Endothelial cell of umbilical vein (primary cell): Measurements from ENCODE around the gene DESI1. TPM values are rescaled to one million over a fixed set of nuclear protein-coding genes. Genes with fewer than 3 reads are reported as not detected.

ENCODE experiments used
- BruUV-seq: library from RNA; stranded (reverse); fragments of 400-500 nt; replicated peaks from 2 replicates; lab custom pipeline; 2021; lab: Mats Ljungman, UMichigan
- CTCF ChIA-PET: fragments of 300-600, 350-600 bp; sonication (Branson Sonifier 250); formaldehyde crosslinking; loops from one replicate; lab custom pipeline; 2021; ENCODE audit warnings: antibody characterized with exemption, inconsistent platforms; lab: Charles Lee
- POLR2A ChIA-PET: fragments of 300-600, 350-600 bp; sonication (Branson Sonifier 250); formaldehyde crosslinking; loops from one replicate; lab custom pipeline; 2021; ENCODE audit warnings: antibody characterized with exemption, inconsistent platforms; lab: Charles Lee
- DNase-seq: peaks from one replicate; pipeline ENCODE4 v3.0.0-alpha.2; 2011; ENCODE audit warnings: low read depth, low spot score
- FAIRE-seq: peaks from 2 replicates; lab custom pipeline; 2011; peaks lifted over from hg19 to GRCh38; lab: Jason Lieb, UNC
- H2AFZ ChIP-seq: 2 replicates; pipeline ENCODE4 v1.6.0; 2012; ENCODE audit warnings: low read depth, low read length, control low read depth, inconsistent platforms
- H3K27ac ChIP-seq: 2 replicates; pipeline ENCODE4 v1.5.1; 2011; ENCODE audit warnings: low read depth, mild to moderate bottlenecking, control low read depth, low read length, moderate library complexity; ENCODE audit not compliant: insufficient read depth
- H3K27me3 ChIP-seq, 2 experiments: 2 replicates each; pipeline versions ENCODE4 v1.6.0 to v1.6.1; 2011; ENCODE audit warnings: low read length in 2 of 2, mixed read lengths in 1 of 2; ENCODE audit not compliant: control insufficient read depth in 2 of 2, insufficient read depth in 2 of 2
- H3K36me3 ChIP-seq, 2 experiments: 2 replicates in 1 of 2; 3 replicates in 1 of 2; pipeline ENCODE4 v1.5.1; 2011; ENCODE audit warnings: low read length in 2 of 2, mild to moderate bottlenecking in 1 of 2, moderate library complexity in 1 of 2; ENCODE audit not compliant: control insufficient read depth in 2 of 2, insufficient read depth in 2 of 2; ENCODE audit errors: extremely low read depth in 1 of 2
- H3K4me1 ChIP-seq: 3 replicates; pipeline ENCODE4 v1.5.1; 2011; ENCODE audit warnings: mild to moderate bottlenecking, low read length; ENCODE audit not compliant: control insufficient read depth, insufficient read depth; ENCODE audit errors: extremely low read depth
- H3K4me2 ChIP-seq: 2 replicates; pipeline ENCODE4 v1.6.1; 2011; ENCODE audit warnings: low read length, control low read depth, mixed read lengths; ENCODE audit not compliant: insufficient read depth
- H3K4me3 ChIP-seq, 3 experiments: fragments of 200-600 bp in 1 of 3; sonication (generic), shearing (Covaris generic) in 1 of 3; replicated peaks in 1 of 3; 2 replicates each; pipeline ENCODE4 v1.5.1; 2011 to 2016; ENCODE audit warnings: control low read depth in 3 of 3, low read length in 3 of 3, mild to moderate bottlenecking in 2 of 3, inconsistent platforms in 1 of 3, low read depth in 1 of 3, moderate library complexity in 1 of 3; ENCODE audit not compliant: insufficient read depth in 1 of 3
- H3K79me2 ChIP-seq: 2 replicates; pipeline ENCODE4 v1.6.0; 2012; ENCODE audit warnings: low read length, inconsistent platforms; ENCODE audit not compliant: control insufficient read depth, insufficient read depth
- H3K9ac ChIP-seq: replicated peaks from 2 replicates; pipeline ENCODE3; 2011; ENCODE audit warnings: low read length, control low read depth; ENCODE audit not compliant: insufficient read depth; ENCODE audit errors: extremely low read depth
- H3K9me1 ChIP-seq: replicated peaks from 3 replicates; pipeline ENCODE4 v1.6.0; 2011; ENCODE audit warnings: mild to moderate bottlenecking, low read length; ENCODE audit not compliant: control insufficient read depth, insufficient read depth; ENCODE audit errors: extremely low read depth
- H3K9me3 ChIP-seq: replicated peaks from 2 replicates; pipeline ENCODE4 v1.5.1; 2012; ENCODE audit warnings: low read length, inconsistent platforms; ENCODE audit not compliant: control insufficient read depth, insufficient read depth
- H4K20me1 ChIP-seq: replicated peaks from 2 replicates; pipeline ENCODE3; 2011; ENCODE audit warnings: mild to moderate bottlenecking, low read length; ENCODE audit not compliant: control insufficient read depth, insufficient read depth; ENCODE audit errors: extremely low read depth
- EZH2 ChIP-seq: IDR thresholded peaks from 2 replicates; pipeline ENCODE4 v1.6.1; 2012; ENCODE audit warnings: borderline replicate concordance, low read depth, mild to moderate bottlenecking, moderate library complexity, low read length, inconsistent platforms; ENCODE audit not compliant: severe bottlenecking
- FOS ChIP-seq: IDR thresholded peaks from 2 replicates; pipeline ENCODE4 v1.6.1; 2011; ENCODE audit warnings: mild to moderate bottlenecking, low read length, moderate library complexity, borderline replicate concordance; ENCODE audit not compliant: insufficient read depth
- GATA2 ChIP-seq: IDR thresholded peaks from 2 replicates; pipeline ENCODE4 v1.7.0; 2011; ENCODE audit warnings: low read depth, mild to moderate bottlenecking, moderate library complexity, mixed read lengths, low read length; ENCODE audit not compliant: insufficient read length, insufficient read depth
- JUN ChIP-seq: IDR thresholded peaks from 2 replicates; pipeline ENCODE4 v1.6.1; 2011; ENCODE audit warnings: borderline replicate concordance, low read depth; ENCODE audit not compliant: insufficient read length, insufficient read depth
- MYC ChIP-seq: IDR thresholded peaks from one replicate; pipeline ENCODE4 v1.6.1; 2011; ENCODE audit warnings: mild to moderate bottlenecking, low read depth, low read length
- POLR2A ChIP-seq: IDR thresholded peaks from 2 replicates; pipeline ENCODE4 v1.6.1; 2012; ENCODE audit warnings: low read depth, mild to moderate bottlenecking, control low read depth, low read length
- POLR2AphosphoS5 ChIP-seq: IDR thresholded peaks from 2 replicates; pipeline ENCODE4 v1.6.1; 2012; ENCODE audit warnings: low read depth, mild to moderate bottlenecking, control low read depth, low read length, moderate library complexity; ENCODE audit not compliant: insufficient read depth
- dilution Hi-C: fragments of 300-500 bp; cut with MboI; formaldehyde crosslinking; loops from one replicate; pipeline ENCODE4 v1.15.0; 2019; ENCODE audit warnings: low sequenced_read_pairs; ENCODE audit not compliant: extremely low pct_ligation_motif_present
- intact Hi-C: fragments of 100-400 bp; cut with micrococcal nuclease; formaldehyde crosslinking; loops from one replicate; pipeline ENCODE4 v1.10.0; 2022
- polyA plus RNA-seq, 4 experiments: library from polyadenylated mRNA; depleted of rRNA in 3 of 4; stranded (reverse) in 3 of 4; unstranded in 1 of 4; fragments of >200 nt; gene quantifications; 2 replicates each; pipeline versions ENCODE4 v1.2.1 to v1.2.3, GENCODE V29; 2011 to 2012; ENCODE audit warnings: missing spikeins in 1 of 4
- total RNA-seq: library from RNA; stranded (reverse); gene quantifications from 2 replicates; pipeline ENCODE4 v1.2.3, GENCODE V29; 2021
- TF ChIP-seq, protein P1 (sequence below), 2 donors: IDR thresholded peaks; 1 replicate in 1 of 2; 2 replicates in 1 of 2; pipeline ENCODE4 v1.5.1; 2011; ENCODE audit warnings: low read length in 2 of 2, mild to moderate bottlenecking in 2 of 2, moderate library complexity in 2 of 2, control low read depth in 1 of 2, inconsistent platforms in 1 of 2, low read depth in 1 of 2; ENCODE audit not compliant: insufficient read depth in 1 of 2; ENCODE audit errors: extremely low read depth in 1 of 2
- TF ChIP-seq, protein P2 (sequence below): IDR thresholded peaks from 2 replicates; pipeline ENCODE4 v1.6.1; 2011; ENCODE audit not compliant: insufficient read depth, insufficient read length

Gene DESI1
- total and polyA plus RNA-seq, 2 donors (not counting 3 experiments of a cell fraction or from before 2014, with no cell fraction given), result 36.8 to 59.1 TPM

DNA sequence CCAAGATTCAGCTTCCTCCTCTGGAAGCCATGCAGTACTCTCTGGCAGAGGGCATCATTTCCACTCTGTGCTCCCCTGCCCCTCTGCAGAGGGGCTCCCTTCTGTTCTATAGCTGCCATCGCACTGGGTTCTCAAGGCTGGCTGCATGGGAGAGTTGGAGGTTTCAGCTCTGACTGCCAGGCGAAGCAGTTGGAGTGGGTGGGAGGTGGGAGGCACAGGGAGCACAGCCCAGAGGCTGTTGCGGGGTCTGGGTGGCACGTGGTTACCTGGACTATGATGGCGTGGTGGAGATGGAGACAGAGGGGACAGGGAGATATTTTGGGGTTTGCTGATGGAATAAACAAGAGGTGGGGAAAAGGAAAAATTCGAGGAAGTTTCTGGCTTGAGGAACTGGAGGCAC lies 36.0 kb downstream of the DESI1 start:
- Histone ChIP-seq H3K4me2 (no peak overlapping the region), H3K36me3 (peaks cover 0 to 1% of the 10 kb centered on the region in 2 experiments), H3K27me3 (no peaks in the 10 kb centered on the region), H3K9me3 (no peaks in the 10 kb centered on the region), H3K9ac (no peak overlapping the region), H4K20me1 (no peaks in the 10 kb centered on the region), H3K27ac (no peak overlapping the region), H3K4me3 (no peak overlapping the region), H3K4me1 (peaks cover 6% of the 10 kb centered on the region), H3K9me1 (no peaks in the 10 kb centered on the region), H2AFZ (no peak overlapping the region), H3K79me2 (peaks cover 2% of the 10 kb centered on the region)
- POLR2A ChIA-PET, result no interaction called here
- dilution Hi-C loops, result no loop called here
- DNase-seq, result no peak
- intact Hi-C loops, result no loop called here
- CTCF ChIA-PET, result interaction anchor here (2.4 kb wide), 1 partner anchor 41 kb away, joined by 6 read pairs; the partner anchor contains the start of gene POLR3H
- no TSS peak for BruUV-seq
- TF ChIP-seq EZH2, result no peak
- TF ChIP-seq, protein P1, sequence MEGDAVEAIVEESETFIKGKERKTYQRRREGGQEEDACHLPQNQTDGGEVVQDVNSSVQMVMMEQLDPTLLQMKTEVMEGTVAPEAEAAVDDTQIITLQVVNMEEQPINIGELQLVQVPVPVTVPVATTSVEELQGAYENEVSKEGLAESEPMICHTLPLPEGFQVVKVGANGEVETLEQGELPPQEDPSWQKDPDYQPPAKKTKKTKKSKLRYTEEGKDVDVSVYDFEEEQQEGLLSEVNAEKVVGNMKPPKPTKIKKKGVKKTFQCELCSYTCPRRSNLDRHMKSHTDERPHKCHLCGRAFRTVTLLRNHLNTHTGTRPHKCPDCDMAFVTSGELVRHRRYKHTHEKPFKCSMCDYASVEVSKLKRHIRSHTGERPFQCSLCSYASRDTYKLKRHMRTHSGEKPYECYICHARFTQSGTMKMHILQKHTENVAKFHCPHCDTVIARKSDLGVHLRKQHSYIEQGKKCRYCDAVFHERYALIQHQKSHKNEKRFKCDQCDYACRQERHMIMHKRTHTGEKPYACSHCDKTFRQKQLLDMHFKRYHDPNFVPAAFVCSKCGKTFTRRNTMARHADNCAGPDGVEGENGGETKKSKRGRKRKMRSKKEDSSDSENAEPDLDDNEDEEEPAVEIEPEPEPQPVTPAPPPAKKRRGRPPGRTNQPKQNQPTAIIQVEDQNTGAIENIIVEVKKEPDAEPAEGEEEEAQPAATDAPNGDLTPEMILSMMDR (IDR thresholded peaks at IDR 0.05; ENCODE audit: extremely low read depth in 1 of 2, insufficient read depth in 1 of 2, low read depth in 1 of 2, low read length in 2 of 2), result no peak
- FAIRE-seq, result no peak

DNA sequence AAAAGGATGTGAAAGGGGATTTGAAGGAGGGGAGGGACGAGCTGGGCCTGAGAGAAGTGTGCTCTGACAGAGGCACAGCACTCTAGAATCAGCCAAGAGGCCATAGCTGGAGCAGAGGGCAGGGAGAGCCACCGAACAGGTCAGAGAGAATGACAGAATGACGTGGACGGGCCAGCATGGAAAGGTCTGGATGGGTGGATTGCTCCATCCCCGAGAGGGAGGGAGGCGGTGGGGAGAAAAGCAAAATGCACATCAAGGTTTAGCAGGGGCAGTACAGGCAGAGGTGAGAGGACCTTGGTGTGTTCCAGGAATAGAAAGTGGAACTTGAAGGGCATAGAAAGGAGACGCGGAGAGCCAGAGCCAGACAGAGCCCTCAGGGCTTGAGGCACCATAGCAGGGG lies 38.1 kb downstream of the DESI1 start:
- intact Hi-C loops, result no loop called here
- no peaks in the 10 kb centered on the region for H4K20me1 ChIP-seq
- peaks cover 0 to 5% of the 10 kb centered on the region in 2 experiments for H3K36me3 ChIP-seq
- POLR2A ChIA-PET, result no interaction called here
- H3K9ac ChIP-seq, result no peak overlapping the region
- H3K4me3 ChIP-seq, result no peak overlapping the region
- no peaks in the 10 kb centered on the region for H3K4me1 ChIP-seq
- FAIRE-seq (no peak), DNase-seq (no peak)
- dilution Hi-C loops, result no loop called here
- no peak overlapping the region for H2AFZ ChIP-seq
- no peak overlapping the region for H3K4me2 ChIP-seq
- no peaks in the 10 kb centered on the region for H3K79me2 ChIP-seq
- BruUV-seq, result no TSS peak
- H3K27ac ChIP-seq, result no peak overlapping the region
- no peaks in the 10 kb centered on the region for H3K9me1 ChIP-seq
- no peak for TF ChIP-seq POLR2AphosphoS5
- TF ChIP-seq POLR2A, result no peak
- TF ChIP-seq, protein P2, sequence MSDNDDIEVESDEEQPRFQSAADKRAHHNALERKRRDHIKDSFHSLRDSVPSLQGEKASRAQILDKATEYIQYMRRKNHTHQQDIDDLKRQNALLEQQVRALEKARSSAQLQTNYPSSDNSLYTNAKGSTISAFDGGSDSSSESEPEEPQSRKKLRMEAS, result no peak
- no peak for TF ChIP-seq EZH2
- TF ChIP-seq MYC, result no peak
- TF ChIP-seq, protein P1 (IDR thresholded peaks at IDR 0.05; ENCODE audit: extremely low read depth in 1 of 2, insufficient read depth in 1 of 2, low read depth in 1 of 2, low read length in 2 of 2), result no peak
- no peak for TF ChIP-seq FOS
- no peak for TF ChIP-seq GATA2
- no peak for TF ChIP-seq JUN
- no peaks in the 10 kb centered on the region for H3K27me3 ChIP-seq
- no peaks in the 10 kb centered on the region for H3K9me3 ChIP-seq
- CTCF ChIA-PET, result no interaction called here
